Neuronal stem cell (in vitro differentiated cells): ENCODE measurements around the gene PYM1.
A peak's percentile ranks its signal among the peaks of the same experiment; 100 is the strongest.
"Not testable (repeated sequence)": the region's sequence is repeated elsewhere in the genome, so short reads cannot be mapped to it uniquely, and the experiment has no call there.

Experiments used
- DNase-seq: peaks from one replicate; pipeline ENCODE4 v3.0.0-alpha.2; 2013; ENCODE audit warnings: low spot score
- H2AFZ ChIP-seq: one replicate; pipeline ENCODE4 v1.6.1; 2013; ENCODE audit warnings: mild to moderate bottlenecking, low read length, inconsistent platforms
- H2AK5ac ChIP-seq: 2 replicates; pipeline ENCODE4 v1.6.1; 2013; ENCODE audit warnings: low read depth, mild to moderate bottlenecking, inconsistent platforms, low read length, moderate library complexity, mixed read lengths
- H2BK120ac ChIP-seq: 2 replicates; pipeline ENCODE4 v1.6.1; 2013; ENCODE audit warnings: low read depth, mild to moderate bottlenecking, inconsistent platforms, low read length, moderate library complexity, mixed read lengths
- H2BK12ac ChIP-seq: one replicate; pipeline ENCODE4 v1.6.1; 2013; ENCODE audit warnings: low read length, inconsistent platforms
- H2BK15ac ChIP-seq: 2 replicates; pipeline ENCODE4 v1.6.1; 2013; ENCODE audit warnings: mild to moderate bottlenecking, low read length, inconsistent platforms, mixed read lengths
- H2BK5ac ChIP-seq: one replicate; pipeline ENCODE4 v1.6.1; 2013; ENCODE audit warnings: inconsistent platforms, mild to moderate bottlenecking, low read length, moderate library complexity
- H3K14ac ChIP-seq: one replicate; pipeline ENCODE4 v1.6.1; 2013; ENCODE audit warnings: low read length, inconsistent platforms
- H3K18ac ChIP-seq: 2 replicates; pipeline ENCODE4 v1.6.1; 2013; ENCODE audit warnings: low read length, inconsistent platforms
- H3K23ac ChIP-seq: 2 replicates; pipeline ENCODE4 v1.6.1; 2013; ENCODE audit warnings: low read depth, mild to moderate bottlenecking, mixed read lengths, low read length, inconsistent platforms; ENCODE audit not compliant: poor library complexity
- H3K27ac ChIP-seq: replicated peaks from 3 replicates; pipeline ENCODE4 v1.5.1; 2013; ENCODE audit warnings: low read length, inconsistent platforms
- H3K27me3 ChIP-seq, 3 experiments: 2 replicates each; pipeline ENCODE4 v1.6.1; 2013; ENCODE audit warnings: low read length in 3 of 3, mild to moderate bottlenecking in 2 of 3, inconsistent platforms in 1 of 3, low read depth in 1 of 3, mixed read lengths in 1 of 3, moderate library complexity in 1 of 3; ENCODE audit not compliant: control insufficient read depth in 3 of 3, insufficient read depth in 3 of 3
- H3K36me3 ChIP-seq, 2 donors: replicated peaks in 1 of 2; 2 replicates each; pipeline ENCODE4 v1.6.1; 2013; ENCODE audit warnings: low read length in 2 of 2; ENCODE audit not compliant: control insufficient read depth in 2 of 2, insufficient read depth in 2 of 2
- H3K4ac ChIP-seq: 2 replicates; pipeline ENCODE4 v1.6.1; 2013; ENCODE audit warnings: inconsistent platforms, mild to moderate bottlenecking, low read length, moderate library complexity
- H3K4me1 ChIP-seq, 2 donors: 1 replicate in 1 of 2; 2 replicates in 1 of 2; pipeline ENCODE4 v1.6.1; 2013; ENCODE audit warnings: low read length in 2 of 2, low read depth in 1 of 2; ENCODE audit not compliant: control insufficient read depth in 2 of 2, insufficient read depth in 1 of 2
- H3K4me2 ChIP-seq: one replicate; pipeline ENCODE4 v1.6.1; 2013; ENCODE audit warnings: mild to moderate bottlenecking, low read length, inconsistent platforms; ENCODE audit not compliant: insufficient read depth, poor library complexity, severe bottlenecking
- H3K4me3 ChIP-seq, 2 donors: 2 replicates each; pipeline ENCODE4 v1.5.1; 2013; ENCODE audit warnings: low read length in 2 of 2, mild to moderate bottlenecking in 2 of 2, inconsistent platforms in 1 of 2, moderate library complexity in 1 of 2
- H3K79me1 ChIP-seq: one replicate; pipeline ENCODE4 v1.6.1; 2013; ENCODE audit warnings: low read depth, mild to moderate bottlenecking, inconsistent platforms, low read length, moderate library complexity
- H3K9ac ChIP-seq: one replicate; pipeline ENCODE4 v1.6.1; 2013; ENCODE audit warnings: mild to moderate bottlenecking, low read depth, low read length, inconsistent platforms; ENCODE audit not compliant: poor library complexity
- H3K9me3 ChIP-seq, 2 donors: replicated peaks in 1 of 2; 2 replicates each; pipeline versions ENCODE3 to v1.6.1; 2013; ENCODE audit warnings: low read length in 2 of 2, mild to moderate bottlenecking in 2 of 2, inconsistent platforms in 1 of 2, low read depth in 1 of 2, mixed read lengths in 1 of 2, moderate library complexity in 1 of 2; ENCODE audit not compliant: control insufficient read depth in 2 of 2, insufficient read depth in 1 of 2
- H4K8ac ChIP-seq: one replicate; pipeline ENCODE4 v1.6.1; 2013; ENCODE audit warnings: low read depth, mild to moderate bottlenecking, inconsistent platforms, low read length, moderate library complexity
- H4K91ac ChIP-seq: one replicate; pipeline ENCODE4 v1.6.1; 2013; ENCODE audit warnings: low read length, low read depth, mild to moderate bottlenecking, inconsistent platforms; ENCODE audit not compliant: poor library complexity
- WGBS, 2 donors: extraction: QIAGEN DNeasy Blood & Tissue Kit; methylation state at CpG; one replicate each; pipeline ENCODE4 v1.1.7; 2013; ENCODE audit warnings: missing lambda C conversion rate in 2 of 2, mixed read lengths in 1 of 2; ENCODE audit not compliant: insufficient read length in 2 of 2, insufficient replicate concordance in 1 of 2; ENCODE audit errors: extremely low coverage in 2 of 2; 5-methylcytosine and 5-hydroxymethylcytosine counted together

The PYM1 gene

DNA sequence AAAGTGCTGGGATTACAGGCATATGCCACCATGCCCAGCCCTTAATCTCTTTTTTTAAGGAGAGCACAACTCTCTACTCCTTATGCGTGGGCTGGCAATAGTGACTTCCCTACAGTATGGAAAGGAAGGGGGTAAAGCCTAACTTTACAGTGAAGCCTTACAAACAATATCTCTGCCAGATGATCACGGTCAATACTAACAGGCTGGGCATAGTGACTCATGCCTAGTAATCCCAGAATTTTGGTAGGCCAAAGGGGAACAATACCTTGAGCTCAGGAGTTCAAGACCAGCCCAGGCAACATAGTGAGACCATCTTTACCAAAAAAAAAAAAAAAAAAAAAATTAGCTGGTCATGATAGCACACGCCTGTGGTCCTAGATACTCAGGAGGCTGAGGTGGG, 5.6 kb downstream of the PYM1 start:
- Histone ChIP-seq H3K4me2 (no peak overlapping the region), H3K9ac (no peak overlapping the region), H2BK5ac (no peak overlapping the region), H3K23ac (no peak overlapping the region), H3K79me1 (peaks cover 3% of the 10 kb centered on the region), H3K9me3 (no peaks in the 10 kb centered on the region), H3K18ac (no peak overlapping the region), H2AK5ac (no peak overlapping the region), H3K4ac (no peak overlapping the region), H3K4me1 (peaks cover 6 to 9% of the 10 kb centered on the region in 2 donors), H2BK15ac (no peak overlapping the region), H2BK12ac (no peak overlapping the region), H3K14ac (peak overlapping the region; percentile 5), H3K36me3 (peaks cover 9 to 76% of the 10 kb centered on the region in 2 donors), H3K27ac (no peak overlapping the region), H3K4me3 (no peak overlapping the region), H3K27me3 (peaks cover 0 to 2% (median 0%) of the 10 kb centered on the region in 3 experiments), H2AFZ (no peak overlapping the region), H2BK120ac (no peak overlapping the region), H4K91ac (no peak overlapping the region), H4K8ac (no peak overlapping the region)
- no CpG with 5 or more reads among the region's 3 CpGs for WGBS, 2 donors
- DNase-seq = no peak

DNA sequence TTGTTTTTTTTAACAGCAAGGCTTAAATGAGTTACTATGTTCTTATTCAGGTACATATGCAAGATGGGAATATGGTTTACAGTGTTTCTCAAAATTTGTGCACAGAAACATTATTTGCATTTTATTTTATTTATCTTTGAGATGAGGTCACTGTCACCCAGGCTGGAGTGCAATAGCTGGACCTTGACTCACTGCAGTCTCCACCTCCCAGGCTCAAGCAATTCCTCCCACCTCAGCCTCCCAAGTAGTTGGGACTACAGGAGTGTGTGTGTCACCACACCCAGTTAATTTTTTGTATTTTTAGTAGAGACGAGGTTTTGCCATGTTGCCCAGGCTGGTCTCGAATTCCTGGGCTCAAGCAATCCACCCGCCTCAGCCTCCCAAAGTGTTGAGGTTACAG, 8.7 kb downstream of the PYM1 start:
- not testable (repeated sequence) for H2BK5ac ChIP-seq, H3K23ac ChIP-seq, H3K27ac ChIP-seq, H2BK120ac ChIP-seq, H3K9me3 ChIP-seq, H4K91ac ChIP-seq, H2AK5ac ChIP-seq, H4K8ac ChIP-seq, H3K4me1 ChIP-seq, H3K14ac ChIP-seq, H3K4me3 ChIP-seq, H2AFZ ChIP-seq, H3K27me3 ChIP-seq, H2BK15ac ChIP-seq, H3K9ac ChIP-seq, H3K4me2 ChIP-seq, H3K79me1 ChIP-seq, H3K4ac ChIP-seq, H3K18ac ChIP-seq, H2BK12ac ChIP-seq, DNase-seq
- H3K36me3 ChIP-seq = peaks cover 4 to 79% of the 10 kb centered on the region in 2 donors
- WGBS, 2 donors = no CpG with 5 or more reads among the region's 3 CpGs

DNA sequence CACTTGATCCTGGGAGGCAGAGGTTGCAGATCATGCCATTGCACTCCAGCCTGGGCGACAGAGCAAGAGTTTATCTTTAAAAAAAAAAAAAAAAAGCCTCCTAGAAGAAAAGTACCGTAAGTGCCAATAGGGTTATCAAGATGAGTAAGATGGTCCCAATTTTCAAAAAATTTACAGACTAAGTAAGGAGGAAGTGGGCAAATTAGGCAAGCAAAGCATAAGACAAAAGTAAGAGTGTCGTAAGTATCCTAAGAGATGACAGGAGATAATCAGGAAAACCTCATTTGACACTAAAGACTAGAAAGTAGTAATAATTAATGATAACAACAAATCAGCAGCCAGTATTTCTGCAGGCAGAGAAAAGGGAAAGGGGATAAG, 12.2 kb downstream of the PYM1 start:
- Histone ChIP-seq H2BK15ac (no peak overlapping the region), H3K9ac (no peak overlapping the region), H3K4me3 (no peak overlapping the region), H3K23ac (no peak overlapping the region), H3K4me2 (no peak overlapping the region), H2BK120ac (no peak overlapping the region), H2BK5ac (no peak overlapping the region), H4K8ac (no peak overlapping the region), H3K36me3 (peaks cover 0 to 63% of the 10 kb centered on the region in 2 donors), H2AK5ac (no peak overlapping the region), H2BK12ac (no peak overlapping the region), H3K4me1 (no peaks in the 10 kb centered on the region), H3K18ac (no peak overlapping the region), H3K9me3 (no peaks in the 10 kb centered on the region), H2AFZ (no peak overlapping the region), H3K27me3 (peaks cover 0 to 2% (median 0%) of the 10 kb centered on the region in 3 experiments), H4K91ac (no peak overlapping the region), H3K79me1 (peaks cover 3% of the 10 kb centered on the region), H3K14ac (no peak overlapping the region), H3K27ac (no peak overlapping the region), H3K4ac (no peak overlapping the region)
- DNase-seq = no peak
- WGBS, 2 donors = no CpG with 5 or more reads among the region's 3 CpGs

DNA sequence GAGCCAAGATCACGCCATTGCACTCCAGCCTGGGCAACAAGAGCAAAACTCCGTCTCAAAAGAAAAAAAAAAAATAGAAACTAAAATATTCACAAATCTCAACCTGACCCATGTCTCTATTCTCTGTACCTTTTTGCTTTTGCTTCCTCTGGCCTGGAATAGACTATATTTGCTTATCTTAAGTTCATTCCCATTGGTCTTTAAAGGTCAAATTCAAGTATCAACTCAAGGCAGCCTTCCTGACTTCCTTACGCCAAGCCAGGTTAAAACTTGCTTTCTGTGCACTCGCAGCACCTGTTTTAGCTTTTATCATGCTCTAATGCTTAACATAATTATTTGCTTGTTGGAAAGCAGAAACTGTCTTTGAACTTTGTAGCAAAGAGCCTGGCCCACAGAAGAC, 14.8 kb downstream of the PYM1 start:
- Histone ChIP-seq H4K8ac (no peak overlapping the region), H2BK120ac (no peak overlapping the region), H3K23ac (no peak overlapping the region), H3K79me1 (peaks cover 2% of the 10 kb centered on the region), H3K4me2 (no peak overlapping the region), H3K18ac (no peak overlapping the region), H3K14ac (no peak overlapping the region), H3K4me1 (peaks cover 2 to 5% of the 10 kb centered on the region in 2 donors), H2BK5ac (no peak overlapping the region), H2AK5ac (no peak overlapping the region), H3K27ac (no peak overlapping the region), H3K4ac (no peak overlapping the region), H3K27me3 (no peaks in the 10 kb centered on the region), H2BK15ac (no peak overlapping the region), H2BK12ac (no peak overlapping the region), H3K4me3 (no peak overlapping the region), H3K36me3 (peaks cover 0 to 48% of the 10 kb centered on the region in 2 donors), H4K91ac (no peak overlapping the region), H3K9ac (no peak overlapping the region), H2AFZ (no peak overlapping the region), H3K9me3 (no peaks in the 10 kb centered on the region)
- DNase-seq = no peak
- no CpG with 5 or more reads among the region's 4 CpGs for WGBS, 2 donors
